Epithelial cell of esophagus (primary cell): Measurements from ENCODE around the gene SHKBP1.

Experiments used
- DNase-seq: peaks from one replicate; pipeline ENCODE4 v3.0.0; 2010; ENCODE audit warnings: low read depth
- H3K4me3 ChIP-seq: 2 replicates; pipeline ENCODE4 v1.5.1; 2011; ENCODE audit warnings: mild to moderate bottlenecking, low read length, control low read depth
- TF ChIP-seq, protein P1 (sequence below): IDR thresholded peaks from 2 replicates; pipeline ENCODE4 v1.5.1; 2011; ENCODE audit warnings: low read depth, mild to moderate bottlenecking, low read length, control low read depth, inconsistent platforms; ENCODE audit not compliant: insufficient read depth; ENCODE audit errors: missing control alignments

Gene SHKBP1

DNA sequence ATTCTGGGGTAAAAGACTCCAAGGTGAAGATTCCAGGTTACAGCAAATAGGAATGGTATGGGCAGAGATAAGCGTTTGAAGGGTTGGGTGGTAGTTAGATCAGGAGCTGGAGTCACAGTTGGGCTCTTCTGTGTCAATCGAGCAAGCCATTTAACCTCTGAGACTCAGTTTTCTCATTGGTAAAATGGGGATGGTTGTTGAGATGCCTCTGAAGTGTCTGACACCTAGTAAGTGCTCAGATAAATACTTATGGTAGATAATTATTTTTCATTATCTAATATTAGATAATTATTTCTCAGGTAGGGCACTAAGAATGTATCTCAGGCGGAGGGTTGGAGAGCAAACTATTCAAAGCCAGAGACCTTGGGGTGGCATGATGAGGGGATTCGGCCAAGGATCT, 32.3 kb downstream of the SHKBP1 start:
- no peak overlapping the region for H3K4me3 ChIP-seq
- no peak for DNase-seq
- TF ChIP-seq, protein P1, sequence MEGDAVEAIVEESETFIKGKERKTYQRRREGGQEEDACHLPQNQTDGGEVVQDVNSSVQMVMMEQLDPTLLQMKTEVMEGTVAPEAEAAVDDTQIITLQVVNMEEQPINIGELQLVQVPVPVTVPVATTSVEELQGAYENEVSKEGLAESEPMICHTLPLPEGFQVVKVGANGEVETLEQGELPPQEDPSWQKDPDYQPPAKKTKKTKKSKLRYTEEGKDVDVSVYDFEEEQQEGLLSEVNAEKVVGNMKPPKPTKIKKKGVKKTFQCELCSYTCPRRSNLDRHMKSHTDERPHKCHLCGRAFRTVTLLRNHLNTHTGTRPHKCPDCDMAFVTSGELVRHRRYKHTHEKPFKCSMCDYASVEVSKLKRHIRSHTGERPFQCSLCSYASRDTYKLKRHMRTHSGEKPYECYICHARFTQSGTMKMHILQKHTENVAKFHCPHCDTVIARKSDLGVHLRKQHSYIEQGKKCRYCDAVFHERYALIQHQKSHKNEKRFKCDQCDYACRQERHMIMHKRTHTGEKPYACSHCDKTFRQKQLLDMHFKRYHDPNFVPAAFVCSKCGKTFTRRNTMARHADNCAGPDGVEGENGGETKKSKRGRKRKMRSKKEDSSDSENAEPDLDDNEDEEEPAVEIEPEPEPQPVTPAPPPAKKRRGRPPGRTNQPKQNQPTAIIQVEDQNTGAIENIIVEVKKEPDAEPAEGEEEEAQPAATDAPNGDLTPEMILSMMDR, result no peak

DNA sequence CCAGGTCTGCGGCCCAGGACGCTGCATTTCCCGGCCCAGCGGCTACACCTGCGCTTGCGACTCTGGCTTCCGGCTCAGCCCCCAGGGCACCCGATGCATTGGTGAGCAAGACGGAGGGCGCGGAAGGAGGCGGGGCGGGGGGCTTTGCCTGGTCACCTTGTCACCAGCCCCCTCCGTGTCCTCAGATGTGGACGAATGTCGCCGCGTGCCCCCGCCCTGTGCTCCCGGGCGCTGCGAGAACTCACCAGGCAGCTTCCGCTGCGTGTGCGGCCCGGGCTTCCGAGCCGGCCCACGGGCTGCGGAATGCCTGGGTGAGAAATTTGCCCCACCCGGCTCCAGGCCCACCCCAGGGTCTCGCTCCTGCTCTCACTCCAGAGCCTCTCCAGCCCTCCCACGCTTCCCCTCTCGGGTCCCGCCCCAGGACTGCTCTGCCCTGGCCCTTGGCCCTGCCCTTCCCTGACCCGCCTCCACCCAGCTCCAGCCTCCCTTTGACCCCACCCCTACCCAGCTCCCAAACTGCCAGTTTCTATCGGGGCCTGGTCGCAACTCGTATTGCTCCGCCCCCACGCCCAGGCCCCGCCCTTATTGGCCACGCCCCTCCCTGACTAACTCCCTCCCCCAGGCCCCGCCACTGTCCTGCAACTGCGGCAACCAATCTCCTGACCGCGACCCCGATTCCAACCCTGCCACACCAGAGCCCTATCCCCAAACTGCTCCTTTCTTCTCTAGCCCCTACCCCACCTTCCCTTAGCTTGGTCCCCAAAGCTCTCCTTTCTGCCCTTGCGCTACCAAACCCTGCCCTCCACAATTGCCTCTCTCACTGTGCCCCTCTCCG, 33.1 kb downstream of the SHKBP1 start:
- peak overlapping the region; percentile 33 for H3K4me3 ChIP-seq
- TF ChIP-seq, protein P1, result no peak
- peak; percentile 85 for DNase-seq

DNA sequence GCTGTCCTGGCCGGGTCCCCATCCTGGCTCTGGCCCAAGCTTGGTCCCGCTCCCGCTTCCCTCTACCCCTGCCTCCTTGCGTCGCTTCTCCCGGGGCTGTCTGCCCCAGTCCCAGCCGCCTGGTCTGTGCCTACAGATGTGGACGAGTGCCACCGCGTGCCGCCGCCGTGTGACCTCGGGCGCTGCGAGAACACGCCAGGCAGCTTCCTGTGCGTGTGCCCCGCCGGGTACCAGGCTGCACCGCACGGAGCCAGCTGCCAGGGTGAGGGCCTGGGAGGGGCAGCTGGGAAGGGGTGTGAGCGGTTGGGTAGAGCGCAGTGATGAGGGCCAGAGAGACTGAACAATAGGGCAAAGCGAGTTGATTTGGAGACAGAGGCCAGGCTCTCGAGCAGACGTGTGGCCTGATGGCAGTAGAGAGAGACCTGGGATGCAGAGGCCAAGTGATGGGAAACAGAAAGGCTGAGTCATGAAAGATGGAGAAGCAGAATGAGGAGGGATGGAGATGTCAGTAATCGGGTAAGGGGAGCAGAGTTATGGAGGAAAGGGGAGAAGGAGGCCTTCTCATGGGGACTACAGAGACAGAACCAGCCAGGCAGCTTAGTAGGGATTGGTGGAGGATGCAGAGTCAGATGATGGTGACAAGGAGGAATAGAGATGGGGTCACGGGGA, 33.9 kb downstream of the SHKBP1 start:
- TF ChIP-seq, protein P1, result no peak
- peak; percentile 41 for DNase-seq
- H3K4me3 ChIP-seq, result peak overlapping the region; percentile 11

DNA sequence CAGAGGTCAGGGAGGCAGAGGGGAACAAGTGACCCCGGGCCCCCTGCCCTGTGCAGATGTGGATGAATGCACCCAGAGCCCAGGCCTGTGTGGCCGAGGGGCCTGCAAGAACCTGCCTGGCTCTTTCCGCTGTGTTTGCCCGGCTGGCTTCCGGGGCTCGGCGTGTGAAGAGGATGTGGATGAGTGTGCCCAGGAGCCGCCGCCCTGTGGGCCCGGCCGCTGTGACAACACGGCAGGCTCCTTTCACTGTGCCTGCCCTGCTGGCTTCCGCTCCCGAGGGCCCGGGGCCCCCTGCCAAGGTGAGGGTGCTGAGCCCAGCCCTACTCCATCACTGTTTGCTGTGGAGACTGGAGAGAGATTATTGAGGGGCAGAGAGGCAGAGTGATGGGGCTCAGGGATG, 34.4 kb downstream of the SHKBP1 start:
- peak; percentile 82 for DNase-seq
- TF ChIP-seq, protein P1, result no peak
- H3K4me3 ChIP-seq, result no peak overlapping the region

DNA sequence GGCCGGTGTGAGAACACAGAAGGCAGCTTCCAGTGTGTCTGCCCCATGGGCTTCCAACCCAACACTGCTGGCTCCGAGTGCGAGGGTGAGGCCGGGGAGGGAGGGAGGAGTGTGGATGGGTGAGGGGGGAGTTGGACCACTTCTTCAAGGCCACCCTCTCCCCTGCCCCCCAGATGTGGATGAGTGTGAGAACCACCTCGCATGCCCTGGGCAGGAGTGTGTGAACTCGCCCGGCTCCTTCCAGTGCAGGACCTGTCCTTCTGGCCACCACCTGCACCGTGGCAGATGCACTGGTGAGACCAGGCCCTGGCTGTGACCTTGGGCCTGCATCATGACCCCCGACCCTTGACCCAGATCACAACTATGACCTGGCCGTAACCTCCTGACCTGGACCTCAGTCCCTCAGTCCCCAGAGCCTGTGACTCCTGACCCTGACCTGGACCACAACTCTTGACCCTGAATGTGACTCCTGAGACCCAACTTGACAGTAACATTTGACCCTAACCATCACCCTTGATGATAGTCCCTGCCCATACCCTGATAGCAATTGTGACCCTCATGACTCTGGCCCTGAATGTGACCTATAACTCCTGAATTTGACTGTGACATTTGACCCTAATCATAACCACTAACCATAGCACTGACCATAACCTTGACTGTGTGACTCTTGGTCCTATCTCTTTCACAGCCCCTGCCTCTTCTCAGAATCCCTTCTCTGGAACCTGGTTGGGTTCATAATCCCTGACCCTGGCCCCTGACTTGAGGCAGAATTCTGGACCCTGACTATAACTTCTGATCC, 35.4 kb downstream of the SHKBP1 start:
- no peak overlapping the region for H3K4me3 ChIP-seq
- DNase-seq, result no peak
- TF ChIP-seq, protein P1, result no peak

DNA sequence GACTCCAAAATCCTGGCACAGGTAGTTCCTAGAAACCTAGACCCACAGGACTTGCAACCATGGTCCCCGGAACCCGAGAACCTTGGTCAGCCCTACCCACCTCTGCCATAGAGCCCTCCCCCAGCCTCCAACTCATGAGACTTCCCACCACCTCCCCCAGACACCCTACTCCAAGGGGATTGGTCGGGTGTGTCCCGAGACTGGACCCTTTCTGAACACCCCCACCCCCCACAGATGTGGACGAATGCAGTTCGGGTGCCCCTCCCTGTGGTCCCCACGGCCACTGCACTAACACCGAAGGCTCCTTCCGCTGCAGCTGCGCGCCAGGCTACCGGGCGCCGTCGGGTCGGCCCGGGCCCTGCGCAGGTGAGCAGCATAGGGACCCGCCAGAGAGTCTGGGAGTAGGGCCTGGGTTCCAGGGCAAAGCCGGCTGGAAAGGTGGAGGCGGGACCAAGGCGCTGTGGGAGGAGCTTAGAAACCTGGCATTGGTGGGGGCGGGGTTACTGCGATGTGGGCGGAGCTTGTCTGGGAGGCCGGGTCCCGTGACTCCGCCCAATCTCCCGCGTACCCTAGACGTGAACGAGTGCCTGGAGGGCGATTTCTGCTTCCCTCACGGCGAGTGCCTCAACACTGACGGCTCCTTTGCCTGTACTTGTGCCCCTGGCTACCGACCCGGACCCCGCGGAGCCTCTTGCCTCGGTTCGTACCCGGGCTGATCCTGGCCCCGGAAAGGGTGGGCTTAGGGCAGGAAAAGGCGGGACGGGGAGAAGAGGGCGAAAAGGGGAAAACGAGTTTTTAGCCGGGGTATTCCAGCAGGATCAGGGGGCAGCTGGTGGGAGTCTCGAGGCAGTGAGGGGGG, 36.4 kb downstream of the SHKBP1 start:
- peak; percentile 73 for DNase-seq
- TF ChIP-seq, protein P1, result no peak
- peak overlapping the region; percentile 77 for H3K4me3 ChIP-seq
